ENCODE results near the gene CD46.

GRCh38 chr1:207744000-207744534 lies 7.8 kb upstream of the CD46 start:
- no peak for TF ChIP-seq CTCF (IDR thresholded peaks at IDR 0.05)
- no peak for TF ChIP-seq POLR2AphosphoS5 (IDR thresholded peaks at IDR 0.05)
